HL-60 (cell line): ENCODE data around the gene CCDC174.

Experiments
- GABPA ChIP-seq: IDR thresholded peaks from 2 replicates; pipeline ENCODE4 v1.6.1; 2012; ENCODE audit warnings: low read depth
- POLR2AphosphoS5 ChIP-seq: IDR thresholded peaks from 2 replicates; pipeline ENCODE4 v1.6.1; 2012; ENCODE audit warnings: low read depth
- REST ChIP-seq: IDR thresholded peaks from 2 replicates; pipeline ENCODE4 v1.6.1; 2012; ENCODE audit warnings: low read depth; ENCODE audit not compliant: insufficient replicate concordance
- SPI1 ChIP-seq: IDR thresholded peaks from 2 replicates; pipeline ENCODE4 v1.6.1; 2012; ENCODE audit warnings: low read depth, mild to moderate bottlenecking, borderline replicate concordance
- TF ChIP-seq, protein P1 (sequence below): IDR thresholded peaks from one replicate; pipeline ENCODE4 v1.5.1; 2011; ENCODE audit warnings: low read length, control low read depth, inconsistent platforms; ENCODE audit not compliant: insufficient read depth

DNA sequence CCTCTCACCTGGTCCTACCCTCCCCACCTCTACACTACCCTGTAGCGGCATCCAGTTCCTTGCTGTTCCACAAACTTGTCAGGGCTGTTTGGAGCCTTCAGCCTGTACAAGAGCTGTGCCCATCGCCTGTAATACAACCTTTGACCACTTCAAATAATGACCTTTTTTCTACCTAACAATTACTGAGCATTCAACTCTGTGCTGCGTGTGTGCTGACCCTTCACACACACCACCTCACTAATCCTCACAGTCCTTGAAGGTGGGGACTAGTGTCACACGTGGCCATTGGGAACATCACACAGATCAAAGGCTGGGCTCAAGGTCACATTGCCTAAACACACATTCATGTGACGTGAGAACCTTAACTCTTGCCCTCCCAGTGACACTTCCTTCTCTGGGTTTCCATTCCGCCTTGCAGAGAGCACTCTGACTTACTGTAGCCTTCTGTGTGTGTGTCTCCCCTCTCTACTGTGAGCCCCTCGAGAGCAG, 26.5 kb downstream of the CCDC174 start:
- TF ChIP-seq, protein P1, sequence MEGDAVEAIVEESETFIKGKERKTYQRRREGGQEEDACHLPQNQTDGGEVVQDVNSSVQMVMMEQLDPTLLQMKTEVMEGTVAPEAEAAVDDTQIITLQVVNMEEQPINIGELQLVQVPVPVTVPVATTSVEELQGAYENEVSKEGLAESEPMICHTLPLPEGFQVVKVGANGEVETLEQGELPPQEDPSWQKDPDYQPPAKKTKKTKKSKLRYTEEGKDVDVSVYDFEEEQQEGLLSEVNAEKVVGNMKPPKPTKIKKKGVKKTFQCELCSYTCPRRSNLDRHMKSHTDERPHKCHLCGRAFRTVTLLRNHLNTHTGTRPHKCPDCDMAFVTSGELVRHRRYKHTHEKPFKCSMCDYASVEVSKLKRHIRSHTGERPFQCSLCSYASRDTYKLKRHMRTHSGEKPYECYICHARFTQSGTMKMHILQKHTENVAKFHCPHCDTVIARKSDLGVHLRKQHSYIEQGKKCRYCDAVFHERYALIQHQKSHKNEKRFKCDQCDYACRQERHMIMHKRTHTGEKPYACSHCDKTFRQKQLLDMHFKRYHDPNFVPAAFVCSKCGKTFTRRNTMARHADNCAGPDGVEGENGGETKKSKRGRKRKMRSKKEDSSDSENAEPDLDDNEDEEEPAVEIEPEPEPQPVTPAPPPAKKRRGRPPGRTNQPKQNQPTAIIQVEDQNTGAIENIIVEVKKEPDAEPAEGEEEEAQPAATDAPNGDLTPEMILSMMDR = no peak
- no peak for TF ChIP-seq POLR2AphosphoS5
- TF ChIP-seq REST = no peak
- no peak for TF ChIP-seq SPI1
- TF ChIP-seq GABPA = no peak
